Breast epithelium (tissue), 4 donors: Measurements from ENCODE around the gene RAB42. TPM values are rescaled to one million over a fixed set of nuclear protein-coding genes. Genes with fewer than 3 reads are reported as not detected.
A peak's percentile ranks its signal among the peaks of the same experiment; 100 is the strongest.
"Not testable (repeated sequence)": the region's sequence is repeated elsewhere in the genome, so short reads cannot be mapped to it uniquely, and the experiment has no call there.

ENCODE experiments used
- DNase-seq, 2 donors: peaks; one replicate each; pipeline ENCODE4 v3.0.0-alpha.2; 2019; ENCODE audit warnings: low spot score in 2 of 2
- H3K27ac ChIP-seq, 2 donors: fragments of 200-600 bp; sonication (generic) in 1 of 2; one replicate each; pipeline ENCODE4 v1.5.1; 2016 to 2019; ENCODE audit warnings: mild to moderate bottlenecking in 1 of 2
- H3K27me3 ChIP-seq, 2 donors: fragments of 200-600 bp; sonication (generic) in 1 of 2; one replicate each; pipeline versions ENCODE4 v1.5.1 to v1.6.0; 2017 to 2019; ENCODE audit warnings: control low read depth in 1 of 2, mild to moderate bottlenecking in 1 of 2
- H3K36me3 ChIP-seq: fragments of 200-600 bp; one replicate; pipeline ENCODE4 v1.5.1; 2019
- H3K4me1 ChIP-seq, 2 donors: fragments of 200-600 bp; sonication (generic); one replicate each; pipeline ENCODE4 v1.5.1; 2016 to 2019; ENCODE audit warnings: control low read depth in 1 of 2
- H3K4me3 ChIP-seq, 3 donors: fragments of 200-600 bp; sonication (generic); 1 replicate in 2 of 3; 2 replicates in 1 of 3; pipeline ENCODE4 v1.5.1; 2016 to 2019; ENCODE audit warnings: mild to moderate bottlenecking in 3 of 3, moderate library complexity in 2 of 3
- H3K9me3 ChIP-seq, 2 donors: fragments of 200-600 bp; sonication (generic) in 1 of 2; one replicate each; pipeline ENCODE4 v1.5.1; 2016 to 2019; ENCODE audit warnings: control low read depth in 1 of 2
- CTCF ChIP-seq, 3 donors: fragments of 450-650 bp; IDR thresholded peaks; one replicate each; pipeline ENCODE4 v1.5.1; 2016 to 2017; ENCODE audit warnings: antibody characterized with exemption in 3 of 3, mild to moderate bottlenecking in 3 of 3, moderate library complexity in 3 of 3
- POLR2A ChIP-seq: fragments of 450-650 bp; IDR thresholded peaks from one replicate; pipeline ENCODE4 v1.6.1; 2016; ENCODE audit warnings: antibody characterized with exemption, mild to moderate bottlenecking, moderate library complexity
- POLR2AphosphoS5 ChIP-seq, 3 donors: sonication (generic); formaldehyde crosslinking; IDR thresholded peaks; one replicate each; pipeline ENCODE4 v1.6.1; 2017; ENCODE audit warnings: antibody characterized with exemption in 3 of 3
- intact Hi-C: fragments of 100-400 bp; cut with DNase I; formaldehyde crosslinking; loops from one replicate; pipeline ENCODE4 v1.15.1; 2023; ENCODE audit warnings: low total_unique reads
- total RNA-seq, 3 donors: library from RNA; depleted of rRNA; stranded (reverse); fragments of >200 nt; gene quantifications; one replicate each; pipeline ENCODE4 v1.1.0, GENCODE V29; 2016

The RAB42 gene
- total RNA-seq, 3 donors from 2014 or later = 6.9 to 18.6 (median 8.0) TPM

DNA sequence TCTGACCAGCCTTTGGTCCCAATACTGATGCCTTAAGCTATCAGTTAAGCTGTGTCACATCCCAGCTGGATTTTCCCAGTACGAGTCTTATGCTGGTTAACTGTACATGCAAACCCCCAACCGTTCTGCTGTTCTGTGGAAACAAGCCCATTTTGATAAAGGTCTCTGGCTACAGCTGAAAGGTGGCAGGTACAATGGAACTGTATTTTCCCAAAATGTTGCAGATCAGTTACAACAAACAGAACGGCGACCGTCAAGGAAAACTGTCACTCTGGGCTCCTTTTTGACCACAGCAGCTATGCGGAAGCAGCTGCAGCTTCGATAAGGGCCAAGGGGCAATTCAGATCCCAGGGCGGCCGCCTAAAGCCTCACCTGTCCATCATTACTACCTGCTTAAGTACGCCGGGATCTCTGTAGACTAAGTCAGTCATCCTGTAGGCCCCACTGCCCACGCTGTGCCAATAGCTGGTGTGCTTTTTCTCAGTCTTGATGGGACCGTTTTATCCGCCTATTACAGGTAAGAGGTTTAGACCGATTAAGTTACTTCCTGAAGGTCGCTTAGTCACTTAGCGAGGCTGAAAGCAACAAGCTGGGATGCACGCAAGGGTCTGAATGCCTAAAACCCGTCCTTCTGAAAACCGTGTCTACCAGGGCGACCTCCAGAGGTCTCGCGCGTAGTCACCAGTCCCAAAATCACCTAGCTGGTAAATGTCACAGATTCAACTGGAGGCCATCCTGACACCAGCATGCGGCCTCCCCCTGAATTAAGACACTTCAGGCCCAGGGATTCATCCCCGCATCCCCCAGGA is 11.1 kb upstream of the RAB42 start:
- intact Hi-C loops = no loop called here
- Histone ChIP-seq H3K36me3 (no peaks in the 10 kb centered on the region), H3K4me3 (peak overlapping the region; percentile 77 to 92 (median 91)), H3K27me3 (no peaks in the 10 kb centered on the region), H3K9me3 (no peaks in the 10 kb centered on the region), H3K27ac (peak overlapping the region; percentile 86 to 89), H3K4me1 (peaks cover 0 to 10% of the 10 kb centered on the region in 2 donors)
- TF ChIP-seq POLR2A = no peak
- TF ChIP-seq POLR2AphosphoS5 (IDR thresholded peaks at IDR 0.05) = peak in 1 of 3 donors; percentile 17
- DNase-seq = no peak

- peak overlapping the region; percentile 86 to 89 for H3K27ac ChIP-seq
- peak; percentile 95 to 97 for DNase-seq
- H3K27me3 ChIP-seq = no peaks in the 10 kb centered on the region
- intact Hi-C loops = no loop called here
- H3K4me3 ChIP-seq = peak overlapping the region; percentile 77 to 92 (median 91)
- H3K4me1 ChIP-seq = peaks cover 0 to 10% of the 10 kb centered on the region in 2 donors
- no peaks in the 10 kb centered on the region for H3K9me3 ChIP-seq
- no peaks in the 10 kb centered on the region for H3K36me3 ChIP-seq
- TF ChIP-seq POLR2A = peak; percentile 87
- TF ChIP-seq CTCF (IDR thresholded peaks at IDR 0.05) = peak in 2 of 3 donors; percentile 15 to 52
- peak; percentile 98 to 100 (median 99) for TF ChIP-seq POLR2AphosphoS5 (IDR thresholded peaks at IDR 0.05)
Measured at GRCh38 chr1:28581531-28582247, 10.4 kb upstream of the RAB42 start.

- Histone ChIP-seq H3K4me1 (peaks cover 0 to 10% of the 10 kb centered on the region in 2 donors), H3K9me3 (no peaks in the 10 kb centered on the region), H3K36me3 (no peaks in the 10 kb centered on the region), H3K27me3 (no peaks in the 10 kb centered on the region), H3K4me3 (peak overlapping the region; percentile 77 to 92 (median 91)), H3K27ac (peak overlapping the region; percentile 86 to 89)
- TF ChIP-seq POLR2A (no peak), CTCF (IDR thresholded peaks at IDR 0.05) (no peak), POLR2AphosphoS5 (IDR thresholded peaks at IDR 0.05) (no peak)
- no peak for DNase-seq
- intact Hi-C loops = no loop called here
Measured at GRCh38 chr1:28582248-28582615, 9.8 kb upstream of the RAB42 start.

DNA sequence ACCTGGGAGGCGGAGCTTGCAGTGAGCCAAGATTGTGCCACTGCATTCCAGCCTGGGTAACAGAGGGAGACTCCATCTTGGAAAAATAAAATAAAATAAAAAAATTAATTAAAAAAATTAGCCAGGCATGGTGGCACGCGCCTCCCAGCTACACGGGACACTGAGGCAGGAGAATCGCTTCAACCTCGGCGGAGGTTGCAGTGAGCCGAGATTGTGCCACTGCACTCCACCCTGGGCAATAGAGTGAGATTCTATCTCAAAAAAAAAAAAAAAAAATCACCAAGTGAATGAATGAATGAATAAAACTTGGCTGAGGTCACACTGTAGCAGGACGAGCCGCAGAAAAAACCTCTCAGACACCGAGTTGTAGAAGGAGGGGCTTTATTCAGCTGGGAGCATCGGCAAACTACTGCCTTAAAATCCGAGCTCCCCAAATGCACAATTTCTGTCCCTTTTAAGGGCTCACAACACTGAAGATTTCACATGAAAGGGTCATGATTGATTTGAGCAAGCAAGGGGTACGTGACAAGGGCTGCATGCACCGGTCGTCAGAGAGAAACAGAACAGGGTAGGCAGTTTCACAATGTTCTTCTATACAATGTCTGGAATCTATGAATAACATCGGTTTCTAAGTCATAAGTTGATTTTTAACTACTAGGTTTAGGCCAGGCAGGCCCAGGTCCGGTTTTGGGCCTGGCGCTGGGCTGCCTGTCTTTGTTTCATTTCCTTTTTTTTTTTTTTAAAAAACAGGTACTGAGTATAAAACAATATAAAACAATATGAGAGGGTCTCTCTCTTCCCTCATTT is 5.3 kb upstream of the RAB42 start:
- intact Hi-C loops, H3K4me1 ChIP-seq: not testable (repeated sequence)

DNA sequence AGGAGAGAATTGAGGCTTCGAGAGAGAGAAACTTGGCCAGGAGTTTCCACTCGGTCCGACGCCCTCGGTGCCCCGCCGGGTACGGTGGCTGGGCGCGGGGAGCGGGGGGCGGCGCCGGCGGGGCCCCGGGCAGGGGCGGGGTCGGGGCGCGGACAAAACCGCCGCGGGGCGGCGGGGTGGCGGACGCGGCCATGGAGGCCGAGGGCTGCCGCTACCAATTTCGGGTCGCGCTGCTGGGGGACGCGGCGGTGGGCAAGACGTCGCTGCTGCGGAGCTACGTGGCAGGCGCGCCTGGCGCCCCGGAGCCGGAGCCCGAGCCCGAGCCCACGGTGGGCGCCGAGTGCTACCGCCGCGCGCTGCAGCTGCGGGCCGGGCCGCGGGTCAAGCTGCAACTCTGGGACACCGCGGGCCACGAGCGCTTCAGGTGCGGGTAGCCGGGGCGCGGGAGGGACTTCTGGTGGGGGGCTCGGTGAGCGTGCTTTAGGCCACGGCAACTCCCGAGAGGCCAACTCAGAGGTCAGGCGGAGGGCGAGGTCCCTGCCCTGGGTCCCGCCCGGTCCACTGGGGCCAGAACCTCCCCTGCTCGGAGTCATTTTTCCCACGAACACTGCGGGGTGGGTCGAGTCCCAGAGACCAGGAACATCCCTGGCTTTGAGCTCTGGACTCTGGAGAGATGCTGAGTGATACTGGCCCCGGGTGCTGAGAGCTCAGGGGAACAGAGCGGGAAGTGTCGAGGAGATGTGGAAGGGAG is 431 bp downstream of the RAB42 start:
- Histone ChIP-seq H3K27ac (peak overlapping the region; percentile 21 to 67), H3K9me3 (no peaks in the 10 kb centered on the region), H3K27me3 (no peaks in the 10 kb centered on the region), H3K36me3 (no peaks in the 10 kb centered on the region), H3K4me1 (peaks cover 0 to 4% of the 10 kb centered on the region in 2 donors), H3K4me3 (peak overlapping the region; percentile 51 to 63 (median 59))
- TF ChIP-seq POLR2AphosphoS5 (IDR thresholded peaks at IDR 0.05) (no peak), CTCF (IDR thresholded peaks at IDR 0.05) (no peak), POLR2A (no peak)
- intact Hi-C loops = no loop called here
- no peak for DNase-seq

More for the DNA sequence above, 5.3 kb upstream of the RAB42 start:
- DNase-seq, H3K27me3 ChIP-seq, H3K27ac ChIP-seq, H3K36me3 ChIP-seq, H3K4me3 ChIP-seq, H3K9me3 ChIP-seq: not testable (repeated sequence)

- DNase-seq, H3K4me3 ChIP-seq, H3K27ac ChIP-seq, H3K36me3 ChIP-seq, H3K9me3 ChIP-seq, H3K27me3 ChIP-seq, intact Hi-C loops, H3K4me1 ChIP-seq: not testable (repeated sequence)
Measured at GRCh38 chr1:28593988-28594356, 1.9 kb downstream of the RAB42 start.

DNA sequence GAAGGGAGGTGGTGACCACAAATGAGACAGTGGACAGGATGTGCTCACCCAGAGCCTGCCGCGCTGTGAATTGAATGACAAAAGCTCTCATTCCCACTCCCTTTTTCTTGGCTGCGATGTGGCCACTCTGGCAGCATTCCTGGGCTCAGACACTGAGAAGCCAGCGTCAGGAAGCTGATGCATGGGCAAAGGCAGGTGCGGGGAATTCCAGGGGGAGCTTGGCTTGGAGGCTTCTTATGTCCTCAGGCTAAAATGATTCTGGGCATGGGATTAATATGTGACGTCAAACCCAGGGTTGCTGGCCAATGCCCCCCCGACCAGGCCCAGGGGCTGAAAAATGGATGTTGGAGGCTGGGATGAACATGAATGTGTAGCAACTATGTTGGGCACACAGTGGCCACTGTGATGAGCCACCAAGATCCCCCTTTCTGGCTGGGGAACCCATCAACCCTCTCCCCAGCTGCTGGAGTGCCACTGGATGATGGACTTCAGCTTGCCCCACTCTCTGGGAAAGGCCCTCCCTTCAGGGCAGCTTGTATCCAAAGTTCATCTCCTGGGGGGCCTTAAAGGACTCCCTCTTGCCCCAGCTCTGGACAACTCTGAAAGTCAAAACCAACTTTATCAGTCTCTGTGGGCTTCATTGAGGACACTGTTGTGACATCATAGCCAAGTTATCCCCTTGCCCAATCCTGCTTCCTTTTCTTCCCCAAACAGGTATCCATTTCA is 2.8 kb downstream of the RAB42 start:
- intact Hi-C loops = not testable (repeated sequence)

More for the DNA sequence above, 2.8 kb downstream of the RAB42 start:
- DNase-seq = peak in 1 of 2 donors; percentile 60
- H3K36me3 ChIP-seq, H3K27me3 ChIP-seq, H3K4me1 ChIP-seq, H3K9me3 ChIP-seq, H3K4me3 ChIP-seq: not testable (repeated sequence)
- peak overlapping the region; percentile 25 to 29 for H3K27ac ChIP-seq
